DOHH2 (cell line): Measurements from ENCODE around the gene RBBP6.

Experiments used
- H3F3A ChIP-seq: fragments of 200-600 bp; sonication (generic), shearing (Covaris generic); 2 replicates; pipeline ENCODE4 v1.6.0; 2016; ENCODE audit warnings: antibody characterized with exemption, mild to moderate bottlenecking; ENCODE audit not compliant: control insufficient read depth, insufficient read depth
- H3K27ac ChIP-seq: fragments of 200-600 bp; sonication (generic); 2 replicates; pipeline ENCODE4 v1.5.1; 2014; ENCODE audit warnings: low read depth, mild to moderate bottlenecking, low read length, moderate library complexity
- H3K27me3 ChIP-seq: fragments of 200-600 bp; sonication (generic); 2 replicates; pipeline ENCODE4 v1.6.1; 2014; ENCODE audit warnings: mild to moderate bottlenecking, low read length, mixed read lengths; ENCODE audit not compliant: control insufficient read depth
- H3K36me3 ChIP-seq: fragments of 200-600 bp; sonication (generic); 2 replicates; pipeline ENCODE4 v1.6.1; 2014; ENCODE audit warnings: mild to moderate bottlenecking, low read length, moderate library complexity, mixed read lengths; ENCODE audit not compliant: control insufficient read depth
- H3K4me1 ChIP-seq: fragments of 200-600 bp; sonication (generic); 2 replicates; pipeline ENCODE4 v1.6.1; 2014; ENCODE audit warnings: mild to moderate bottlenecking, low read length, mixed read lengths; ENCODE audit not compliant: control insufficient read depth
- H3K4me2 ChIP-seq: fragments of 200-600 bp; sonication (generic); 2 replicates; pipeline ENCODE4 v1.6.0; 2014; ENCODE audit warnings: mild to moderate bottlenecking, low read length, moderate library complexity
- H3K4me3 ChIP-seq: fragments of 200-600 bp; sonication (generic); 2 replicates; pipeline ENCODE4 v1.5.1; 2014; ENCODE audit warnings: mild to moderate bottlenecking, low read length, mixed read lengths
- H3K79me2 ChIP-seq: fragments of 200-600 bp; sonication (generic); 2 replicates; pipeline ENCODE4 v1.6.1; 2014; ENCODE audit warnings: mild to moderate bottlenecking, low read length, mixed read lengths; ENCODE audit not compliant: control insufficient read depth
- H3K9me2 ChIP-seq: fragments of 200-600 bp; sonication (generic); replicated peaks from 2 replicates; pipeline ENCODE4 v1.6.1; 2014; ENCODE audit warnings: mild to moderate bottlenecking, low read length, mixed read lengths; ENCODE audit not compliant: control insufficient read depth
- H3K9me3 ChIP-seq: fragments of 200-600 bp; sonication (generic); 2 replicates; pipeline ENCODE4 v1.6.1; 2014; ENCODE audit warnings: antibody characterized with exemption, low read length, mixed read lengths; ENCODE audit not compliant: control insufficient read depth, insufficient read depth
- H4K20me1 ChIP-seq: fragments of 200-600 bp; sonication (generic); 2 replicates; pipeline ENCODE4 v1.6.0; 2014; ENCODE audit warnings: low read depth, mild to moderate bottlenecking, antibody characterized with exemption, low read length, moderate library complexity; ENCODE audit not compliant: control insufficient read depth, insufficient read depth
- CTCF ChIP-seq: fragments of 200-600 bp; sonication (generic); IDR thresholded peaks from one replicate; pipeline ENCODE4 v1.5.1; 2014; ENCODE audit warnings: antibody characterized with exemption, mild to moderate bottlenecking, low read depth, low read length; ENCODE audit not compliant: poor library complexity, severe bottlenecking
- EZH2phosphoT487 ChIP-seq: fragments of 200-600 bp; sonication (generic); IDR thresholded peaks from 2 replicates; pipeline ENCODE4 v1.6.1; 2017; ENCODE audit warnings: borderline replicate concordance, mild to moderate bottlenecking, antibody characterized with exemption, low read length, moderate library complexity, mixed read lengths

The RBBP6 gene

GRCh38 chr16:24617502-24617901 lies 78.1 kb downstream of the RBBP6 start:
- H3K4me1 ChIP-seq = 0 out of 2 replicates have a peak, but pooled peaks cover 3% of the 10 kb centered on the region
- TF ChIP-seq CTCF (no peak), EZH2phosphoT487 (no peak)
- H4K20me1 ChIP-seq = no peaks in the 10 kb centered on the region
- H3K9me2 ChIP-seq = no peaks in the 10 kb centered on the region
- H3K4me3 ChIP-seq = no peak overlapping the region
- H3K4me2 ChIP-seq = no peak overlapping the region
- H3F3A ChIP-seq = no peaks in the 10 kb centered on the region
- H3K79me2 ChIP-seq = no peaks in the 10 kb centered on the region
- H3K27me3 ChIP-seq = peaks cover 3% of the 10 kb centered on the region; the same call in 1 of the 2 replicates
- no peaks in the 10 kb centered on the region for H3K36me3 ChIP-seq
- H3K9me3 ChIP-seq = no peaks in the 10 kb centered on the region
- H3K27ac ChIP-seq = no peak overlapping the region
